ENCODE data around the gene DLG1.

GRCh38 chr3:197114007-197114406 lies 184.4 kb downstream of the DLG1 start:
- TF ChIP-seq ZNF274 (IDR thresholded peaks at IDR 0.05; ENCODE audit: low read depth, low read length) (no peak), YY1 (IDR thresholded peaks at IDR 0.05; ENCODE audit: insufficient read depth, insufficient read length) (no peak)
